ENCODE data around the gene CLMP.

The CLMP gene, protein sequence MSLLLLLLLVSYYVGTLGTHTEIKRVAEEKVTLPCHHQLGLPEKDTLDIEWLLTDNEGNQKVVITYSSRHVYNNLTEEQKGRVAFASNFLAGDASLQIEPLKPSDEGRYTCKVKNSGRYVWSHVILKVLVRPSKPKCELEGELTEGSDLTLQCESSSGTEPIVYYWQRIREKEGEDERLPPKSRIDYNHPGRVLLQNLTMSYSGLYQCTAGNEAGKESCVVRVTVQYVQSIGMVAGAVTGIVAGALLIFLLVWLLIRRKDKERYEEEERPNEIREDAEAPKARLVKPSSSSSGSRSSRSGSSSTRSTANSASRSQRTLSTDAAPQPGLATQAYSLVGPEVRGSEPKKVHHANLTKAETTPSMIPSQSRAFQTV

DNA sequence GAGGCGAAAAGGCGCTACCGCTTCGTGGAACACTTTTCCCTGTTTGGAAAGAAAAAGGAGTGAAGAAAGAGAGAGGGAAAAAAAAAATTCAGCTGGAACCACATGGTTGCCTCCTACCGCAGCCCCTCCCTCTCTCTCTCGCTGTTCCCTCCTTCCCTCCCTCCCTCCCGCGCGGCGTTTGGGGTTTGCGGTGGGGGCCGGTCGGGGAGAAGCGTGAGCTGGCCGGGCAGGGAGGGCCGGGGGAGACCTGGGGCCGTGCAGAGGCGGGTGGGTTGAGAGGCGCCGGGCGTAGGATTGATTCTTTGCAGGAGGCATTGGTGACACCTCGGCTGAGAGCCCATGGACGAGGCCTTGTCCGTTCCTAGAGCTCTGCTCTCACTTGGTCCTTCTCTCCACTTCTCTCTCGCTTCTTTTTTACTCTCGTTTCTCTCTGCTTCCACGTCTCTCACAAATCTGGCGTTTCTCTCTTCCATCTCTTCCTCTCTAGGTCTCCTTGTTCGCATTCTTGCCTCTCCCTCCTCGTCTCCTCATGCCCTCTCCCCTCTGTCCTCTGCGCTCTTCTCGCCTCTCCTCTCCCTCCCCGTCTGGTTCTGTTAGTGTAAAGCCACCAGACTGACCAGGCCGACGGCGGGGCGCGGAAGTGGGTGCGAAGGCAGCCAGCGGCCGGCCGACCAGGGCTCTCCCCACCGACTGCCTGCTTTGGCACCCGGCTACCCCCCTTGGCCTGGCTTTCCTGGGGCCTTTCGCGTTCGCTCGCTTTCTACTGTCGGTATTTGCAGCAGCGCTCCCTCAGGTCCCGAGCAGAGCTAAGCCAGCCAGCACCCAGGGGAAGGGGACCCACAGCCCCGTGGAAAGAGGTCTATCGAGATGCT, at the start of gene CLMP:
CLMP (minus strand) TSS at position 61 of the 872 bp plus-strand sequence. CDS start 308 bp downstream, outside the sequence.
- H3K27ac ChIP-seq (ENCODE audit: low read length) = no peak within 1 kb of the TSS

GRCh38 chr11:123241874-123242543, 47.0 kb upstream of the CLMP start:
- Histone ChIP-seq H3K36me3 (ENCODE audit: control insufficient read depth, insufficient read depth, low read length) (no peaks in the 10 kb centered on the region), H3K9me3 (ENCODE audit: control insufficient read depth, insufficient read depth, low read length) (no peaks in the 10 kb centered on the region), H3K4me1 (ENCODE audit: control insufficient read depth, insufficient read depth, low read length) (no peaks in the 10 kb centered on the region), H3K4me3 (ENCODE audit: low read length) (no peak overlapping the region), H3K27me3 (ENCODE audit: control insufficient read depth, insufficient read depth, low read length) (no peaks in the 10 kb centered on the region), H3K27ac (ENCODE audit: low read length) (no peak overlapping the region)
- no CpG with 5 or more reads among the region's 11 CpGs for WGBS (ENCODE audit: insufficient coverage, insufficient read length)
- DNase-seq (ENCODE audit: low read depth, low spot score) = no peak

More for the DNA sequence above, at the start of gene CLMP:
- Histone ChIP-seq H3K27me3 (ENCODE audit: control insufficient read depth, insufficient read depth, low read length) (no peaks in the 10 kb centered on the region), H3K36me3 (ENCODE audit: control insufficient read depth, insufficient read depth, low read length) (no peaks in the 10 kb centered on the region), H3K4me1 (ENCODE audit: control insufficient read depth, insufficient read depth, low read length) (peaks cover 5% of the 10 kb centered on the region; the same call in 1 of the 2 replicates), H3K9me3 (ENCODE audit: control insufficient read depth, insufficient read depth, low read length) (no peaks in the 10 kb centered on the region), H3K4me3 (ENCODE audit: low read length) (peak within 1 kb of the TSS; percentile 51; the same call in 1 of the 2 replicates)
- no peak for DNase-seq (ENCODE audit: low read depth, low spot score)
- no CpG with 5 or more reads among the region's 53 CpGs for WGBS (ENCODE audit: insufficient coverage, insufficient read length)

- H3K4me3 ChIP-seq (ENCODE audit: low read length) = no peak overlapping the region
- no peaks in the 10 kb centered on the region for H3K27me3 ChIP-seq (ENCODE audit: control insufficient read depth, insufficient read depth, low read length)
- WGBS (ENCODE audit: insufficient coverage, insufficient read length) = no CpG with 5 or more reads among the region's 1 CpG
- H3K27ac ChIP-seq (ENCODE audit: low read length) = no peak overlapping the region
- no peaks in the 10 kb centered on the region for H3K36me3 ChIP-seq (ENCODE audit: control insufficient read depth, insufficient read depth, low read length)
- H3K9me3 ChIP-seq (ENCODE audit: control insufficient read depth, insufficient read depth, low read length) = no peaks in the 10 kb centered on the region
- DNase-seq (ENCODE audit: low read depth, low spot score) = no peak
- no peaks in the 10 kb centered on the region for H3K4me1 ChIP-seq (ENCODE audit: control insufficient read depth, insufficient read depth, low read length)
Observed at GRCh38 chr11:123241294-123241693, 46.2 kb upstream of the CLMP start.

GRCh38 chr11:123239191-123240150, 44.4 kb upstream of the CLMP start:
- Histone ChIP-seq H3K27ac (ENCODE audit: low read length) (no peak overlapping the region), H3K9me3 (ENCODE audit: control insufficient read depth, insufficient read depth, low read length) (no peaks in the 10 kb centered on the region), H3K4me1 (ENCODE audit: control insufficient read depth, insufficient read depth, low read length) (no peaks in the 10 kb centered on the region), H3K4me3 (ENCODE audit: low read length) (no peak overlapping the region), H3K27me3 (ENCODE audit: control insufficient read depth, insufficient read depth, low read length) (no peaks in the 10 kb centered on the region), H3K36me3 (ENCODE audit: control insufficient read depth, insufficient read depth, low read length) (no peaks in the 10 kb centered on the region)
- DNase-seq (ENCODE audit: low read depth, low spot score) = no peak
- no CpG with 5 or more reads among the region's 15 CpGs for WGBS (ENCODE audit: insufficient coverage, insufficient read length)

DNA sequence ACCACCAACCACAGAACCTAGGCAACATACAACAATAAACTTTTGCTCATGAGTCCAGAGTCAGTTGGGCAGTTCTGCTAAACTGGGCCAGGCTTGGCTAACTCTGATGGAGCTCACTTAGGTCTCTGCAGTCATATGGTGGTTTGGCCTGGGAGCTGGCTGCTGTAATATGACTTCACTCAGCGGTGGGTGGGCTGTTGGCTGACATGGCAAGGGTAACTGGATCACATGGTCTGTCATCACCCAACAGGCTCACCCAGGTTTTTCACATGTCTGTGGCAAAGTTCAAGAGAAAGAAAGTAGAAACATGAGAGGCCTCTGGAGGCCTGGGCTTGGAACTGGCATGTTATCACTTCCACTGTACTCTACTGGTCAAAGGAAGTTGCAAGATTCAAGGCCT, 43.2 kb upstream of the CLMP start:
- H3K4me1 ChIP-seq (ENCODE audit: control insufficient read depth, insufficient read depth, low read length) = no peaks in the 10 kb centered on the region
- no peak overlapping the region for H3K27ac ChIP-seq (ENCODE audit: low read length)
- WGBS (ENCODE audit: insufficient coverage, insufficient read length) = no CpG with 5 or more reads among the region's 1 CpG
- H3K4me3 ChIP-seq (ENCODE audit: low read length) = no peak overlapping the region
- no peak for DNase-seq (ENCODE audit: low read depth, low spot score)
- H3K9me3 ChIP-seq (ENCODE audit: control insufficient read depth, insufficient read depth, low read length) = no peaks in the 10 kb centered on the region
- H3K27me3 ChIP-seq (ENCODE audit: control insufficient read depth, insufficient read depth, low read length) = no peaks in the 10 kb centered on the region
- H3K36me3 ChIP-seq (ENCODE audit: control insufficient read depth, insufficient read depth, low read length) = no peaks in the 10 kb centered on the region

DNA sequence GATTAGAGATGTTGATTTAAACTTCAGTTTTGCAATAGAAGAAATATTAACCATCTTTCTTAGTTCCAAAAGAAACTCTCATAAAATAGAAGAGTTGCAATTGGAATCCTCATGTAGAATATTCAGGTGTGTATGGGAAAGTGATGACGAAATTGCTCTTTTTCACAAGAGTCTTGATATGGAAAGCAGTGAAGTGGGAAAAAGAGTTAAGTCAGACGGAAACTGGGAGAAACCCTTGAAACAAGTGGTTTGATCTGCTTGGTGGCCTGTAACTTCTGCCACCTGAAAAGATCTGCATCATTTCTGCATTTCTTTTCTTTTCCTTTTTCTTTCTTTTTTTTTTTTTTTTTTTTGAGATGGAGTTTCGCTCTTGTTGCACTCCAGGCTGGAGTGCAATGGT, 41.8 kb upstream of the CLMP start:
- Histone ChIP-seq H3K27ac (ENCODE audit: low read length) (no peak overlapping the region), H3K4me3 (ENCODE audit: low read length) (no peak overlapping the region), H3K9me3 (ENCODE audit: control insufficient read depth, insufficient read depth, low read length) (no peaks in the 10 kb centered on the region), H3K4me1 (ENCODE audit: control insufficient read depth, insufficient read depth, low read length) (no peaks in the 10 kb centered on the region), H3K27me3 (ENCODE audit: control insufficient read depth, insufficient read depth, low read length) (no peaks in the 10 kb centered on the region), H3K36me3 (ENCODE audit: control insufficient read depth, insufficient read depth, low read length) (no peaks in the 10 kb centered on the region)
- no CpG with 5 or more reads among the region's 3 CpGs for WGBS (ENCODE audit: insufficient coverage, insufficient read length)
- DNase-seq (ENCODE audit: low read depth, low spot score) = no peak

DNA sequence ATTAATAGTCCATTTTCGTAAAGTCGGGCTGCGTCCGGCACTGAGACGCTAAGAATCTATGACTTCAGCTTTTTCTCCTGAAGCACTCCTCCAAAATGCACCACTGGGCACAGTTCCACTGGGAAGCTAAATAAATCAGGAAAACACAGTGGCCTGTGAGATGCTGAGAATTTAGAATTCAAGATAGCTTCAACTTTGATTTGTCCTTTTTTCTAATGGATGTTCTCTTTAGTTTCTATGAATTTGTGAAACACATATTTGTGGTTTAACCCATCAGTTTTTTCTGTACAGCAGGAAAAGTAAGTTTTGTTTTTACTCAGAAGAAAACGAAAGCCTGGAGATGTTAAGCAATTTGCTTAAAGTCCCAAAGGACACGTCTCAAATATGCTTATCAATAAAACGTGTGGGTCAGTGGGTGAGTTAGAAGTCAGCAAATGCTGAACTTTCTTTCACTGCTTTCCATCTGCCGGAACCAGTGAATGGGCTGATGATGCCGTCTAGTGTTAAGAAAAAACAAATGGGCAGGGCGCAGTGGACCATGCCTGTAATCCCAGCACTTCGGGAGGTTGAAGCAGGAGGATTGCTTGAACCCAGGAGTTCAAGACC, 40.7 kb upstream of the CLMP start:
- H3K36me3 ChIP-seq (ENCODE audit: control insufficient read depth, insufficient read depth, low read length) = no peaks in the 10 kb centered on the region
- no peak for DNase-seq (ENCODE audit: low read depth, low spot score)
- no CpG with 5 or more reads among the region's 12 CpGs for WGBS (ENCODE audit: insufficient coverage, insufficient read length)
- no peaks in the 10 kb centered on the region for H3K9me3 ChIP-seq (ENCODE audit: control insufficient read depth, insufficient read depth, low read length)
- H3K4me3 ChIP-seq (ENCODE audit: low read length) = no peak overlapping the region
- H3K4me1 ChIP-seq (ENCODE audit: control insufficient read depth, insufficient read depth, low read length) = no peaks in the 10 kb centered on the region
- H3K27me3 ChIP-seq (ENCODE audit: control insufficient read depth, insufficient read depth, low read length) = no peaks in the 10 kb centered on the region
- no peak overlapping the region for H3K27ac ChIP-seq (ENCODE audit: low read length)

DNA sequence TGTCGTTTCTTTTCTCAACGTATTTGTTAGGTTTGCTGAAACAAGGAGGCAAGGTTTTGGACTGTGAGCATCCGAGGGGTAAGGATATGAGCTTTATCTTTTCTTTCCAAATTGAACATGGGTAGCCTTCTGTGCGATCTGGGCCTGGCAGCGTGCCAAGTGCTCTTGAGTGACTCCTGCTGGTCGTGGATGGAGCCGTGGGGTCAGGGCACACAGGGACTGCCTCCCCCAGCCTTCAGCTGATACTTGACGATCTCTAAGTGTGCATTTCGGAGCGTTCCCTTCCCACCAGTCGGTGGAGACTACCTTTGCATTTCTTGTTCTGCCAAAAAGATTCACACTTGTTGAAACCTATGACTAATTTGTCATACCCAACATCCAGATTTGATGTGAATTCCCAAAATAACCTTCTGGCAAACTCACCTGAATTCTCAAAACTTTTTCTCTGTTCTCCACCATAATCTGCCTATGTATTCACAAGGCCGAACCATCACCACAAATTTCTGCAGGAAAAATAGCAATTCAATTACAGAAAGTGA, 40.1 kb upstream of the CLMP start:
- no peak overlapping the region for H3K27ac ChIP-seq (ENCODE audit: low read length)
- no peaks in the 10 kb centered on the region for H3K27me3 ChIP-seq (ENCODE audit: control insufficient read depth, insufficient read depth, low read length)
- H3K4me1 ChIP-seq (ENCODE audit: control insufficient read depth, insufficient read depth, low read length) = no peaks in the 10 kb centered on the region
- H3K9me3 ChIP-seq (ENCODE audit: control insufficient read depth, insufficient read depth, low read length) = no peaks in the 10 kb centered on the region
- no peak overlapping the region for H3K4me3 ChIP-seq (ENCODE audit: low read length)
- no peaks in the 10 kb centered on the region for H3K36me3 ChIP-seq (ENCODE audit: control insufficient read depth, insufficient read depth, low read length)
- DNase-seq (ENCODE audit: low read depth, low spot score) = no peak
- WGBS (ENCODE audit: insufficient coverage, insufficient read length) = no CpG with 5 or more reads among the region's 12 CpGs

- Histone ChIP-seq H3K9me3 (ENCODE audit: control insufficient read depth, insufficient read depth, low read length) (no peaks in the 10 kb centered on the region), H3K36me3 (ENCODE audit: control insufficient read depth, insufficient read depth, low read length) (no peaks in the 10 kb centered on the region), H3K27me3 (ENCODE audit: control insufficient read depth, insufficient read depth, low read length) (no peaks in the 10 kb centered on the region), H3K4me1 (ENCODE audit: control insufficient read depth, insufficient read depth, low read length) (no peaks in the 10 kb centered on the region), H3K4me3 (ENCODE audit: low read length) (no peak overlapping the region), H3K27ac (ENCODE audit: low read length) (no peak overlapping the region)
- no CpG with 5 or more reads among the region's 3 CpGs for whole genome bisulfite sequencing (ENCODE audit: insufficient coverage, insufficient read length)
- no peak for DNase-seq (ENCODE audit: low read depth, low spot score)
Observed at GRCh38 chr11:123233975-123234334, 38.9 kb upstream of the CLMP start.
